Stimulated activated CD4-positive, alpha-beta T cell treated with anti-CD3 and anti-CD28 coated beads, TNF-alpha, amount 100 ng/mL, for 48 hours (primary cell): ENCODE data around the gene GNA15.
"Not testable (repeated sequence)": the region's sequence is repeated elsewhere in the genome, so short reads cannot be mapped to it uniquely, and the experiment has no call there.

ENCODE experiments used
- DNase-seq, 3 donors: peaks; one replicate each; pipeline ENCODE4 v3.0.0-alpha.2; 2020; ENCODE audit warnings: low read depth in 3 of 3

The GNA15 gene, protein sequence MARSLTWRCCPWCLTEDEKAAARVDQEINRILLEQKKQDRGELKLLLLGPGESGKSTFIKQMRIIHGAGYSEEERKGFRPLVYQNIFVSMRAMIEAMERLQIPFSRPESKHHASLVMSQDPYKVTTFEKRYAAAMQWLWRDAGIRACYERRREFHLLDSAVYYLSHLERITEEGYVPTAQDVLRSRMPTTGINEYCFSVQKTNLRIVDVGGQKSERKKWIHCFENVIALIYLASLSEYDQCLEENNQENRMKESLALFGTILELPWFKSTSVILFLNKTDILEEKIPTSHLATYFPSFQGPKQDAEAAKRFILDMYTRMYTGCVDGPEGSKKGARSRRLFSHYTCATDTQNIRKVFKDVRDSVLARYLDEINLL

DNA sequence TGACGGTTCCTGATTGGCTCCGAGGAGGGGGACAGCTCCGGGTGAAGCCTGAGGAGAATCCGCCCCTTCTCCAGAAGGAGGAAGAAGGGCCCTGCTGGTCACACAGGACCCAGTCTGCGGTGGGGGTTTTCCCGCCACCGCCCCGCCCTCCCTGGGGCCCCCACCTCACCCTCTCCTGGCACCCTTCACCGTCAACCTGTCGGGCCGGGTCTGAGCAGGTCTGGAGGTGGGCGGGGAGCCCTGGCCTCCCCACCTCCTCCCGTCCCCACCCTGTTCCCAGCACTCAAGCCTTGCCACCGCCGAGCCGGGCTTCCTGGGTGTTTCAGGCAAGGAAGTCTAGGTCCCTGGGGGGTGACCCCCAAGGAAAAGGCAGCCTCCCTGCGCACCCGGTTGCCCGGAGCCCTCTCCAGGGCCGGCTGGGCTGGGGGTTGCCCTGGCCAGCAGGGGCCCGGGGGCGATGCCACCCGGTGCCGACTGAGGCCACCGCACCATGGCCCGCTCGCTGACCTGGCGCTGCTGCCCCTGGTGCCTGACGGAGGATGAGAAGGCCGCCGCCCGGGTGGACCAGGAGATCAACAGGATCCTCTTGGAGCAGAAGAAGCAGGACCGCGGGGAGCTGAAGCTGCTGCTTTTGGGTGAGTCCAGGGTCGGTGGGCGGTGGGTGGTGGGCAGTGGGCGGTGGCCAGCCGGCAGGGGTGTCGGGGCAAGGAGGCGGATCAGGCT is at the start of gene GNA15:
Gene GNA15 (plus strand): TSS at position 73 of the 723 bp plus-strand sequence. CDS start 418 bp downstream, at position 491.
- DNase-seq: no peak

DNA sequence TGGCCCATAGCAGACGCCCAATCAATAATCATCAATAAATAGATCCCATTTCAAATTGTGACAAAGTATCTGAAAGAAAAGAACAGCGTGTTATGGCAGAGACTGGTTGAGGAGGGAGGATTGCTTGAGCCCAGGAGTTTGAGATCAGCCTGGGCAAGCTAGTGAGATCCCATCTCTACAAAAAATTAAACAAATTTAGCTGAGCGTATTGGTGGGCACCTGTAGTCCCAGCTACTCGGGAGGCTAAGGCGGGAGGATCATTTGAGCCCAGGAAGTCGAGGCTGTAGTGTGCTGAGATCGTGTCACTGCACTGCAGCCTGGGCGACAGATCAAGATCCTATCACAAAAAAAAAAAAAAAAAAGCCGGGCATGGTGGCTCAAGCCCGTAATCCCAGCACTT is 48.1 kb upstream of the GNA15 start:
- no peak for DNase-seq

DNA sequence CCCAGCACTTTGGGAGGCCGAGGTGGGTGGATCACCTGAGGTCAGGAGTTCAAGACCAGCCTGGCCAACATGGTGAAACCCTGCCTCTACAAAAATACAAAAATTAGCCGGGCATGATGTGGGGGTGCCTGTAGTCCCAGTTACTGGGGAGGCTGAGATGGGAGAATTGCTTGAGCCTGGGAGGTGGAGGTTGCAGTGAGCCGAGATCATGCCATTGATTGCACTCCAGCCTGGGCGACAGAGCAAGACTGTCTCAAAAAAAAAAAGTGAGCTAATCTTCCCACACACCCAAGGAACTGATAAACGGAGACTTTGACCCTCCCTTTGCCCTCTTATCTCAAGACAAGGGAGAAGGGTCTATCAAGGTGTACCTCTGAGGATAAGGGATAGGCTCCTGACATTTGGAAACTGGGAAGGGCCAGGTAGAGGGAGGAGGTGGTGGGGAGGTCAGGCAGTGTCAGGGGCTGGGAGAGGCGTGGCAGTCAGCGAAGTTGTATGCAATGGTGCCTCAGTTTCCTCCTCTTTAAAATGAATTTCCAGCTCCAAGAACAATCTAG is 46.5 kb upstream of the GNA15 start:
- DNase-seq: not testable (repeated sequence)

DNA sequence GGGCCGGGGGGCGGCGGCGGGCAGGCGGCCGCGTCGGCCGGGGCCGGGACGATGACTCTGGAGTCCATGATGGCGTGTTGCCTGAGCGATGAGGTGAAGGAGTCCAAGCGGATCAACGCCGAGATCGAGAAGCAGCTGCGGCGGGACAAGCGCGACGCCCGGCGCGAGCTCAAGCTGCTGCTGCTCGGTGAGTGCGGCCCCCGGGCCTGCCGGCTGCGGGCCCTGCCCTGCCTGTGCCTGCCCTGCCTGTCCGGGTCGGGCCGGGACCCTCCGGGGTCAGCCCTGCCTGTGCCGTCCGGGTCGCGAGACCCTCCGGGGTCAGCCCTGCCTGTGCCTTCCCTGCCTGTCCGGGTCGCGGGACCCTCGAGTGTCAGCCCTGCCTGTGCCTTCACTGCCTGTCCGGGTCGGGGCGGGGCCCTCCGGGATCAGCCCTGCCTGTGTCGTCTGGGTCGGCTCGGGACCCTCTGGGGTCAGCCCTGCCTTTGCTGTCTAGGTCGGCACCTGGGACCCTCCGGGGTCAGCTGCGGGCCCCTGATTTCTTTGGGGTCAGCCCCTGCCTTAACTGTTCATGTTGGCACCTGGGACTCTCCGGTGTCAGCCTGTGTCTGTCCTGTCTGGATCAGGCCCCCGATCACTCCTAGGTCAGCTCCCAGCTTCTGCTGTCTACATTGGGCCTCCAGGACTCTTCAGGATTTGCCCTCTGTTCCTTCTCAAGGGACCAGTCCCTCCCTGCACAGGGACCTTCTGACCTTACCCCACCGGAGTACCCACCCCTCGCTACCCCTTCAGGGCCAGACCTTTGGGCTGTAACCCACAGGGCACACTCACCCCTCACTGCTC is 41.0 kb upstream of the GNA15 start:
- no peak for DNase-seq

DNA sequence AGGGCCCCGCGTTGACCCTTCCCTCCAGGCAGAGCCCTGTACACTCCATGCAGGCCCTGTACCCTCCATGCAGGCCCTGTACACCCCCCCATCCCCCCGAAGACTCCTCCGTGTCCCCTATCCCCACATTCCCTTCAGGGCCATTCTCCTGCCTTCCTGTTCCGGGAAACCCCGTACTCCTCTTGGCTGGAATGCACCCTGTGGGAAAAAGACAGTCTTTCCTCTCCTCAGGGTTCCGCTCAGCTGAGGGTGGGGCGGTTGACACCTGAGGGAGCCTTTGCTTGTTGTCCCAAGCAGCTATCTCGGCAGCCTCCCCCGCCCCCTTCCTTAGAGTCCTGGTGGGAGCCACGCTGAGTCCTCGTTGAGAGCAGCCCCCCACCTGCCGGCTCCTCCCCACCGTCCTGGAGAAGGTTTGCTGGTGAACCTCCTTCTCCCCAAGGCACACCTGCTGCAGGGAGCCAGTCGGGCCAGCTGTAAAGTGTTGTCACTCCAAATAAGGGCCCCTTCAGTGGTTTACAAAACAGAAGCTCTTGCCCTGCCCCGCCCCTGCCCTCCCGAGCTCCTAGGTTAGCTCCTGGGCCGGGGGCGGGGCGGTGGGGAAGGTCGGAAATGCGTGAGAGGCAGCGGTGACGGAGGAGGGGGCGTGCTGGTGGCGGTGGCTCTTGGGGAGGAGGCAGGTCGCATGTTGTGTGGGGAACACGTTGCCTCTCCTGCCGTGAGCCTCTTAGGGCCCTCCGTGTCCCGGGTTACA is 40.2 kb upstream of the GNA15 start:
- peak in 1 of 3 donors; percentile 37 for DNase-seq

DNA sequence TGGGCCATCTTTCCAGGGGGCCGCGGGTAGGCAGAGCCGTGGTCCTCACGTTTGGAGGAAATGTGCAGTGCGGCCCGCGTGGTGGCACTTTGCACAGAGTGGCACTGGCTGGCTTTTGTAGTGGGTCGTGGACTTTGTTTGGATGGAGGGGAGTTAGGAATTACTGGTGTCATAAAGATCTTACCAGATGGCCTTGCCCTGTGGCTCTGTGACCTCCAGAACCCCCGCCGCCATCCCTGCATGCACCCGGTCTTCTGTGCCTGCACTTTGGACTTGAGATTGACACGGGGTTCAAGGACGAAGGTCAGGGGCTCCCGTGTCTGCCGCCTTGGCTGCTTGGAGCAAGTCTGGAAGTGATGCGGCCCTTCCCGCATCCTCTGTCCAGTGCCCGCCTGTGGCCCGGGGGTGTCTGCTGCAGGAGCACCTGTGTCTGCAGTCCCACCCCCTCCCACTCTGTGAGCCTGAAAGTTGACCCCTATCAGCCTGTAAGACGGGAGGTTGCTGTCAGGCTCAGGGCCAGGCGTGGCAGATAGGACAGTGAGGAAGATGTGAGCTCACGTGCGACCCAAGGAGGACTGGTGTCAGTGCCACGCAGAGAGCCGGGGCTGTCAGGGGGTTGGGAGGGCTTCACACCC is 39.4 kb upstream of the GNA15 start:
- no peak for DNase-seq

DNA sequence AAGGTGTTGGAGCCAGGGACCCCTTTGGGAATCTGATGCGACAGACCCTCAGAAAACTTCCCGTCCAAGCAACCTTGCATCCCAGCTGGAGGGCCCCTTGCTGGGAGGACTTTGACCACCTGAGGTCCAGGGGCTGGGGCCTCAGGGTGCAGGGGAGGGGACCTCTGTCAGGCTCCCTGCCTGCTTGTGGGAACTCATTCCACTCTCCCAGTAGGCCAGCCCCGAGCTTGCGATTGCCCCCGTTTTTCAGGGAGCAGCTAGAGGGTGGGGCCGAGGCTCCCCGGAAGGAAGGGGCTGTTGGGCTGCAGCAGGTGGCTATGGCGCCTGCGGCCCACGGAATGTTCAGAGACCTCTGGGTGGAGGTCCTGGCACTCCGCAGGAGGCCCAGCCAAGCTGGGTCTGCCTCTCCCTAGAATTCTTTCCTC is 38.9 kb upstream of the GNA15 start:
- DNase-seq: no peak

DNA sequence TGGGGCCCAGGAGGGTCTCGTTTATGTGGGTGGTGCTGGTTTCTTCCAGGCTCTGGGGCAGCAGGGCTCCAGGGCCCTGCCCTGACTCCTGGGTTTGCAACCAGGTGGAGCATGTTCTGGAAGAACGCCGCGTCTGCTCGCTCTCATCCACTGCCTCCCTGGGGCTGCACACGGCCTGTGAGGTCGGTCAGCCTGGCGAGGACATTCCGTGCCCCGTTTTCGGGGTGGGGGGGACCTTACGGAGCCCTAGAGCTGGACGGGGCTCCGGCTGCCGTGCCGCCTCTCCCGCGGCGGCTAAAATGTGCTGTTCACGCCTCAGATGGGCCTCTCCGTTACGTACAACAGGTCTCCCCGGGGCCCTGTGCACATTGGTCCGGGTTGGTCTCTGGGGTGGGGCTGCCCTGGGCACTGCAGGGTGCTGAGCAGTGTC is 38.4 kb upstream of the GNA15 start:
- no peak for DNase-seq

DNA sequence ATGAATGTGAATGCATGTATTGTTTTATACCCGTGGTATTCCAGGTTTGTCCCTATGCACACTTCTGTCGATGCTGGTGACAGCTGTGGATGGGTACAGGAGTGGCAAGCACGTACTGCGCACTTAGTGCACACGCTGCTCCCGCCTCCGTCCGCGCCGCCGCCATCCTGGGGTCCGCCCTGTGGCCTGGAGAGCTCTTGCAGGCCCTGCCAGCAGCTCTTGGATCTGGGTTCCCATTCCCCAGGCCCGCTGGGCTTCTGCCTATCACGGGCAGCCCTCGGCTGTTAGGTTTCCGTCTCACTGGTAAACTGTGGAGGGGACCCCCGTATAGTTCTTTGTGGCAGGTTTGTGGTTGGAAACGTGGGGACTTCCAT is 37.7 kb upstream of the GNA15 start:
- DNase-seq: no peak

DNA sequence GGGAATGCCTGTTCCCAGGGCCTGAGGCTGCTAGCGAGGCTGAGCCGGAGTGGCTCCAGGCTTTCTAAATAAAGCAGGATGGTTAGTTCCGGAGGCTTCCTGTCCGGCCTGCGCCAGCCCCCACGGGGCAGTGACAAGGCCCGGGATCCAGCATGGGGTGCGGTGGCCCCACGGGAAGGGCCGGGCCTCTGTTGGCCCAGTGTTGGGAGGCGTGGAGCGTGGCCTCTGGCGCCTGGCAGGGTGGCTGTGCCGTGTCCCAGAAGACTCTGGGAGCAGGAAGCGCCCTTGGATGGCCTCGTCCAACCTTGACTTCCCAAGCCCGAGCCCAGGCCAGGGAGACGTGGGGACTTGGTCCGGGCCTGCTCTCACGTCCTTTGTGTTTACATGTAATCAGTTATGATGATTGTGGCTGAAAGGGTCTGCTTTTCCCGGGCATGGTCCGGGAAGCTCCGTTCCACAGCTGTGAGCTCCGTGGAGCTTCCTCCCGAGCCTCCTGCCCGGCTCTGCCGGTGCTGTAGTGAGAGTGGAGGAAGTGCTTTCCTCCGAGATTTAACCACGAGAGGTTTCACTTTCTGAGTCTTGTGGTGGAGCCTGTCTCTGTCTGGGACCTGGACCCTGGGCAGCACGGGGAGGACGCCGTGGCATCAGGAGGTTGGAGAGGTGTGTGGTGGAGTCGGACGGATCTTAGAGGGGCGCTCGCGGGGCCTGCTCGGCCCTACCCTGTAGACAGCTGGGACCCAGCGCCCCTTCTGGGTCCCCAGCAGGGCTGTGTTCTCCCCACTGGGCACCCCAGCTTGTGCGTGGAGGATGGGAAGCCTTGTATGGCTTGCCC is 37.1 kb upstream of the GNA15 start:
- no peak for DNase-seq

DNA sequence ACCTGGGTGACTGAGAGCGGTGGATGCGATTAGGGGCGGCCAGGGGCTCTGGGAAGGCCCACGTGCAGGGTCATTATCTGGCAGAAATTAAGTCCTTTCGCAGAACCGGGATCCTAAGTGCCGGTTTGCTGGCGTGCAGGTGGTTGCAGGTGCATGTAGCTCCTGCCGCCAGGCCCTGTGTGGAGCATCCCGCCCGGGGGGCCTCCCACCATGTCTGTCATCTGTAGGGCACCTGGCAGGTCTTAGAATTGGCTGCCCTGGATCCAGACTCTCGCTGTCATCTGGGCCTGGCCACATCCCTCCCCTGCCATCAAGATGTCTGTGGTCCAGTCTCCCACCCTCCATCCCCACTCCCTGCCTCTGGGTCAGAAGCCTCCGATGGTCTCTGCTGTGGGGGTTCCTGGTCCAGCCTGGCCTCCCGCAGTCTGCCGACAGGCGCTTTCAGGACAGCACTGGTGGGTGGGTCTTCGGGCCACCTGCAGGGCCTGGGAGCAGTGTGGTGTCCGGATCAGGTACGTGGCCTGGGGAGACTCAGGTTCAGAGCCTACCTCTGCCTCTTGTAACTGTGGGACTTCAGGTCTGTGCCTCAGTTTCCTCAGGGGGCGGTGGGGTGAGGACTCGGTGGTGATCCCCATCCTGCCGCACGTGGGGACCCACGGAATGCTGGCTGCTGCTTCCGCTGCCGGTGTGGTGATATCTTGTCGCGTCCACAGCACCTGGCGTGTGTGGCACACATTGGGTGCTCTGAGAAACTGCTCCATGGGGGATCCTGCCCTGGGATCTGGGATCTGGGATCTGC is 36.3 kb upstream of the GNA15 start:
- DNase-seq: no peak

DNA sequence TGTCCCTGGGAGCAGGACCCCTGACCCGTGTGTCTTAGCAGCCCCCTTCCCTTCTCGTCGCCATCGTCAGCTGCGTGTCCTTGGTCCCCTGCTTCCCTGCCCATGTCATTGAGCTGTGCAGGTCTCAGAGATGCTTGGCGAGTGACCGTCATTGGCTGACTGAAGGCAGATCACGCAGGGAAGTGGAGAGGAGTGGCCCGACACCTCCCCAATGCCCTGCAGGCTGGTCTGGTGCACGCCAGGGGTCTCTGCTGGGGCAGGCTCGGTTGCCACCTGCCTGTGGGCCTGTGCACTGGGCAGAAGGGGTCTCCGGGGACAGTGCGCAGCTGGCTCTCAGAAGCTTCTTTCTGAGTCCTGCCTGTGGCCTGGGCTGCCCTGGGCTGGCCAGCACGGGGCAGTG is 35.5 kb upstream of the GNA15 start:
- DNase-seq: no peak

DNA sequence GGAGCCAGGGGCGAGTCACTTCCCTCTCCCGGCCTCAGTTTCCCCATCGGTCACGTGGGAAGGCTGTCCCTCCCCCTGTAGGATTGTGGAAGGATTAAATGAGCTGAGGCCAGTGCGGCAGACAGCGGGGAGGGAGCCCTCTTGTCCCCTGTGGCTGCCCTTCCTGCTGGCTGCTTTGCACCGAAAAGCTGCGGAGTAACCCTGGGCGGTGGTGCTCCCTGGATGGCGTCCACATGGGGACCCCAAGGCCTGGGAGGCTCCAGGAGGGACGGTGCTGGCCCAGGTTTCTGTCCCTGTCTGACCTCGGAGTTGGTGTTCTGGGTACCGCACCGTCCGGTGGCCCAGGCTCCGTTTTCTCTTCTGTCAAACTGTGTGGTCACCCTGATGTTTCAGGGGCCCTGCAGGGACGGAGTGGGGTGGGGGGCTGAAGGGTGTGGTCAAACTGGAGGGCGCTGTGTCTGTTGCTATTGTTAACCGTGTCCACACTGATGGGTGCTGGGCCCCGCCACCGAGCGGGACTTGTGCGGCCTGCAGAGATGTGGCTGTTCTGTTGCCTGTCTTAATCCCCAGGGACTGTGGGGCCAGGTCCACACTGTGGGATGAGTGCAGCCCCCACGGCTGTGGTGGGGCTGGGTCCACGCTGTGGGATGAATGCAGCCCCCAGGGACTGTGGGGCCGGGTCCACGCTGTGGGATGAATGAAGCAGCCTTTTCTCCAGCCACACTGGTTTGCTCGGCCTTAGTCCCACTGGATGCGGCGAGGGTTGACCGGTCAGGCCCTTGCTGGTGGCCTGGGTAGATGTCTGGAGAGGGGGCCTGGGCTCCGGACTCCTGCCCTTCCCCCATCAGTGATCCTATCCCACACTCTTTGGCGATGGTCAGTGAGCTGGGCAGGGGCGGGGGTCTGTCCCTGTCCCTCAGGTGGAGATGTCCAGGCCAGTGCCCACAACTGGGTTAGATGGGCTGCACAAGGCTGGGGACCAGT is 34.8 kb upstream of the GNA15 start:
- no peak for DNase-seq

DNA sequence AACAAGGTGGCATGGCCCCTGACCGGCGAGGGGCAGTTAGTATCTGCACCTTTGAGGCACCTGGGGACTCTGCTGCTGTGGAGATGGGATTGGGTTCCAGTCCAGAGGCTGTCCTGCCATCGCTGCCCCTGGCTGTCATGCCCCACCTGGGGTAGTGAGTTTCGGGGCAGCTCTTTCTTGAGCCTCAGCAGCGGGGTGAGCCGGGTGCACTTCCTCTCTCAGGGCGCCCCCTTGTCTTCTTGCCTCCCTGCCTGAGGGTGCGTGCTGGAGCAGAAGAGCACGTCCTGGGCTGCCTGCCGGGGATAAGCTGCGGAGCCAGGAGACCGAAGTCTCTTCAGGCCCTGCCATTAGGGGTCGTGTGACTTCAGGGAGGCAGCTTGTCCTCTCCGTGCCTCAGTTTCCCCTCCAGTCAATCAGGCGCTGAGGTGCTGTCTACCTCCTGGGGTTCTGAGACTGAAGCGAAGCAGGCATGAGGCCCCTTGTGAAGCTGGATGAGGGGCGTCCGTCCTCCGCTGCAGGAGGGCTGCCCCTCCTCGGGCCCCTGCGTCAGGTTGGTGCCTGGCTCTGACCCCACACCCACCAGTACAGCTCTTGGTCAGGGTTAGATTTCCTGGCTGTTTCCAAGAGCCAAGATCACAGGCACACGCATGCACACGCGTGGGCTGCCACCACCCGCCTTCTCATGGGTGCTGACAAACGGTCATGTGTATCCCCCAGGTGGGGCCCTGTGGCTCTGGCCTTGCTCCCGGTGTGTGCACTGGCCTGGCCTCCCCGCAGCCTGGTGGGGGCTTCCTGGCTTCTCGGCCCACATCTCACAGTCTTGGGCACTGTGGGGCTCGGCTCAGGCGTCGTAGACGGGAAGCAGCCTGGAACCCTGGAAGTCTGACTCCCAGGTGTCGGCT is 33.3 kb upstream of the GNA15 start:
- no peak for DNase-seq

DNA sequence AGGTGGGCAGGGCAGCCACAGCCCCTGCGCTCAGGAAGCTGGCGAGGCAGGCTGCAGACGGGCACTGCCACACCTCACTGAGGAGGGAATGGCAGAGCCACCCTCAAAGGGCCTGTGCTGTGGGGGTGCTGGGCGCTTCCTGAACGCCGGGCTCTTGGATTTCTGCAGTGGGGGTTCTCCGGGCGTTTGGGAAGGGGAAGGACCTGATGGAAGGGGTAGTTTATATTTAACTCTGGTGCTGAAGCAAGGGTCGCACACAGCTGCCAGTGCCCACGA is 31.2 kb upstream of the GNA15 start:
- no peak for DNase-seq

DNA sequence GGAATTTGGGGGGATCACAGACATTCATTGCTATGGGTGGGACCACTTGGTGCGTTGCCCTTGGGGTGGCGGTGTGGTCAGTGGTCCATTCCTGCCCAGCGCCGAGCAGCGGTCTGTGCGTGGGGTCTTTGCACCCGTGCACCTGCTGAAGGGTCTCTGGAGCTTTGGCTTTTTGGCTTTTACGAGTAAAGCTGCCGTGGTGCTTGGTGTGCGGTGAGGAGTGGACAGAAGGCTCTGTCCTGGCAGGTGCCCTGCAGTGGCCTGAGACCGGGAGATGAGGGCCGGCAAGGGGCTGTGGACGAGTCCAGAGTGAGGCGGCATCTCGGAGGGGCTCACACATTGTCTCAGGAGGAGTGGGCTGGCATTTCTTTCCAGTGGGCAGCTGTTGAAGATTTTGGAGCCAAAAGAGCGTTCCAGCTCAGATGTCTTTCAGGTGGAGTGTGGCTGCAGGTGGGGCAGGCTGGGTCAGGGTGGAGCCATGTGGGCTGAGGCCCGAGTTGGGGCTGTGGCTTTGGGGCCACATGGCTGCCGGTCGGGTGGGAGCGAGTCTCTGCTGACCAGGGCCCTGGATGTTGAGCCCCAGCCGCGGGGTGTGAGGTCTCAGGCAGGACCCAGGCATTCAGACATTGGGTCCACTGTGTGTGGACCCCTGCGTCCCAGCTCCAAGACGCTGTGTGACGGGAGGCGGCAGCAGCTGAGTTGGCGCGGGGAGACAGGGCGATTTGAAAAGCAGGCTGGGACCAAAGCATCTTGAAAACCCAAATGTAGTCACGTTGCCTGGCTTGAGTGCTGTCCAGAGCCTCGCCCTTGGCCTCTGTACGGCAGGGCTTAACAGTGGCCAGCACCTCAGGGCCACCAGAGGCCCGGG is 30.0 kb upstream of the GNA15 start:
- no peak for DNase-seq
